IPS DF 19.7 (cell line): ENCODE data around the gene HSP90AA1.
"Not testable (repeated sequence)": the region's sequence is repeated elsewhere in the genome, so short reads cannot be mapped to it uniquely, and the experiment has no call there.

Source experiments
- DNase-seq: peaks from one replicate; pipeline ENCODE4 v3.0.0-alpha.2; 2013; ENCODE audit warnings: low read depth, low spot score

HSP90AA1 gene

GRCh38 chr14:102095231-102095870 lies 8.5 kb upstream of the HSP90AA1 start:
- DNase-seq, result no peak

- no peak for DNase-seq
These were observed 7.3 kb upstream of the HSP90AA1 start for GRCh38 chr14:102094101-102094500.

- no peak for DNase-seq
These were observed 6.0 kb upstream of the HSP90AA1 start for GRCh38 chr14:102092806-102093205.

- DNase-seq, result no peak
These were observed 3.9 kb upstream of the HSP90AA1 start for GRCh38 chr14:102090713-102091112.

- DNase-seq, result no peak
These were observed 2.9 kb upstream of the HSP90AA1 start for GRCh38 chr14:102089621-102090343.

- DNase-seq, result peak; percentile 63
These were observed 1.4 kb upstream of the HSP90AA1 start for GRCh38 chr14:102088012-102088792.

- no peak for DNase-seq
These were observed 843 bp upstream of the HSP90AA1 start for GRCh38 chr14:102087762-102088011.

GRCh38 chr14:102086709-102086971 lies 204 bp downstream of the HSP90AA1 start:
- DNase-seq, result no peak

- no peak for DNase-seq
These were observed 716 bp downstream of the HSP90AA1 start for GRCh38 chr14:102085948-102086708.

- no peak for DNase-seq
These were observed 1.4 kb downstream of the HSP90AA1 start for GRCh38 chr14:102085488-102085887.

- no peak for DNase-seq
These were observed 1.9 kb downstream of the HSP90AA1 start for GRCh38 chr14:102084931-102085330.

GRCh38 chr14:102084522-102084921 lies 2.3 kb downstream of the HSP90AA1 start:
- DNase-seq, result not testable (repeated sequence)

- DNase-seq, result no peak
These were observed 5.4 kb downstream of the HSP90AA1 start for GRCh38 chr14:102081231-102082080.

- DNase-seq, result no peak
These were observed 6.4 kb downstream of the HSP90AA1 start for GRCh38 chr14:102080183-102081080.

GRCh38 chr14:102079700-102079979 lies 7.2 kb downstream of the HSP90AA1 start:
- DNase-seq, result no peak

GRCh38 chr14:102078831-102079699 lies 7.8 kb downstream of the HSP90AA1 start:
- DNase-seq, result no peak

GRCh38 chr14:102078361-102078791 lies 8.5 kb downstream of the HSP90AA1 start:
- not testable (repeated sequence) for DNase-seq

GRCh38 chr14:102077382-102077709 lies 9.5 kb downstream of the HSP90AA1 start:
- DNase-seq, result no peak

- no peak for DNase-seq
These were observed 11.7 kb downstream of the HSP90AA1 start for GRCh38 chr14:102075155-102075554.
